Liver (tissue), 3 donors: Measurements from ENCODE around the gene SLC5A9.

Experiments used
- JUND ChIP-seq, 2 donors: IDR thresholded peaks; 2 replicates each; pipeline ENCODE4 v1.6.1; 2016; ENCODE audit warnings: antibody characterized with exemption in 2 of 2
- TAF1 ChIP-seq: conservative IDR thresholded peaks from 2 replicates; pipeline ENCODE4 v1.6.1; 2016; ENCODE audit warnings: antibody characterized with exemption, mild to moderate bottlenecking
- YY1 ChIP-seq: IDR thresholded peaks from 2 replicates; pipeline ENCODE4 v1.6.1; 2016; ENCODE audit warnings: antibody characterized with exemption, mild to moderate bottlenecking
- TF ChIP-seq, protein P1 (sequence below): fragments of 150-350 bp; IDR thresholded peaks from 2 replicates; pipeline ENCODE4 v1.5.1; 2017; ENCODE audit warnings: improper control_type of control experiment, low read depth, low read length; ENCODE audit not compliant: missing input control
- TF ChIP-seq, protein P2 (sequence below): IDR thresholded peaks from 2 replicates; pipeline ENCODE4 v1.6.1; 2016; ENCODE audit warnings: antibody characterized with exemption
- donor health status: healthy.
- donor health status: healthy.

DNA sequence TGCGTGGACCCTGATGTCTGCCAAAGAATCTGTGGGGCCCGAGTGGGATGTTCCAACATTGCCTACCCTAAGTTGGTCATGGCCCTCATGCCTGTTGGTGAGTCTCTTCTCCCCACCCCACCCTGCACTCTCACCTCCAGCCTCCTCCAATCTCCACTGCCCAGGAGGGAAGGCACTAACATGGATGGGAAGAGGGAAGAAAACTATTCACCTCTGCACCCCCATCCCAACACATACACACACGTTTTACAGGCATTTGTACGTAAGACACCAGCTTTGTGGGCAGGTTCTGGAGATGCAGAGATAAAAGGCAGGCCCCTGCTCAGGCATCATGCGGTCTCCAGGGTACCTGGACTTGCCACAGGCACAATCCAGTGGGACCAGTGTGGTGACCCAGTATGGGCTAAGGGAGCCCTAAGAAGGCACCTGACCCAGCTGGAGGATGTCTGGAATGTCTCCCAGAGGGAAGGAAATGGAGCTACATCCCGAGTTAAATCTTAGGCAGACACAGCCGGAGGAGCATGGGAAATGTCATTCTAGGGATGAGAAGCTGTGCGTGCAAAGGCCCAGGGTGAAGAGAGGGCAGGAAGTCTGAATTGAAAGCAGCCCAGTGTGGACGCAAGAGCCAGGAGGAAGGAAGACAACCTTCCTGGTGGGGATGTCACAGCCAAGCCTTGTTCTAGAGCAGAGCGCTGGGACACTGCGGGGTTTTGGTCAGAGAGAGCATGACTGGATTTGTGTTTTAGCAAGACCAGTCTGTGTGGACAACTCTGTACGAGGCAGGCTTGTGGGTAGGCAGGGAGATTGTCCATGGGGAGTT, 11.4 kb downstream of the SLC5A9 start:
- TF ChIP-seq JUND (IDR thresholded peaks at IDR 0.05), result no peak
- TF ChIP-seq TAF1, result no peak
- no peak for TF ChIP-seq YY1
- TF ChIP-seq, protein P1, sequence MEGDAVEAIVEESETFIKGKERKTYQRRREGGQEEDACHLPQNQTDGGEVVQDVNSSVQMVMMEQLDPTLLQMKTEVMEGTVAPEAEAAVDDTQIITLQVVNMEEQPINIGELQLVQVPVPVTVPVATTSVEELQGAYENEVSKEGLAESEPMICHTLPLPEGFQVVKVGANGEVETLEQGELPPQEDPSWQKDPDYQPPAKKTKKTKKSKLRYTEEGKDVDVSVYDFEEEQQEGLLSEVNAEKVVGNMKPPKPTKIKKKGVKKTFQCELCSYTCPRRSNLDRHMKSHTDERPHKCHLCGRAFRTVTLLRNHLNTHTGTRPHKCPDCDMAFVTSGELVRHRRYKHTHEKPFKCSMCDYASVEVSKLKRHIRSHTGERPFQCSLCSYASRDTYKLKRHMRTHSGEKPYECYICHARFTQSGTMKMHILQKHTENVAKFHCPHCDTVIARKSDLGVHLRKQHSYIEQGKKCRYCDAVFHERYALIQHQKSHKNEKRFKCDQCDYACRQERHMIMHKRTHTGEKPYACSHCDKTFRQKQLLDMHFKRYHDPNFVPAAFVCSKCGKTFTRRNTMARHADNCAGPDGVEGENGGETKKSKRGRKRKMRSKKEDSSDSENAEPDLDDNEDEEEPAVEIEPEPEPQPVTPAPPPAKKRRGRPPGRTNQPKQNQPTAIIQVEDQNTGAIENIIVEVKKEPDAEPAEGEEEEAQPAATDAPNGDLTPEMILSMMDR, result no peak
- TF ChIP-seq, protein P2, sequence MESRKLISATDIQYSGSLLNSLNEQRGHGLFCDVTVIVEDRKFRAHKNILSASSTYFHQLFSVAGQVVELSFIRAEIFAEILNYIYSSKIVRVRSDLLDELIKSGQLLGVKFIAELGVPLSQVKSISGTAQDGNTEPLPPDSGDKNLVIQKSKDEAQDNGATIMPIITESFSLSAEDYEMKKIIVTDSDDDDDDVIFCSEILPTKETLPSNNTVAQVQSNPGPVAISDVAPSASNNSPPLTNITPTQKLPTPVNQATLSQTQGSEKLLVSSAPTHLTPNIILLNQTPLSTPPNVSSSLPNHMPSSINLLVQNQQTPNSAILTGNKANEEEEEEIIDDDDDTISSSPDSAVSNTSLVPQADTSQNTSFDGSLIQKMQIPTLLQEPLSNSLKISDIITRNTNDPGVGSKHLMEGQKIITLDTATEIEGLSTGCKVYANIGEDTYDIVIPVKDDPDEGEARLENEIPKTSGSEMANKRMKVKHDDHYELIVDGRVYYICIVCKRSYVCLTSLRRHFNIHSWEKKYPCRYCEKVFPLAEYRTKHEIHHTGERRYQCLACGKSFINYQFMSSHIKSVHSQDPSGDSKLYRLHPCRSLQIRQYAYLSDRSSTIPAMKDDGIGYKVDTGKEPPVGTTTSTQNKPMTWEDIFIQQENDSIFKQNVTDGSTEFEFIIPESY, result no peak
